ENCODE results near the gene PBX1. TPM values are rescaled to one million over a fixed set of nuclear protein-coding genes. Genes with fewer than 3 reads are reported as not detected.

The PBX1 gene
- total RNA-seq, 1 donor from 2014 or later, result 257 TPM

GRCh38 chr1:164709126-164709525, 150.1 kb downstream of the PBX1 start:
- peak overlapping the region; percentile 60 for H3K4me3 Mint-ChIP-seq
- no peaks in the 10 kb centered on the region for H3K9me3 Mint-ChIP-seq
- H3K4me1 Mint-ChIP-seq (ENCODE audit: unreplicated experiment), result peaks cover 67% of the 10 kb centered on the region
- DNase-seq (ENCODE audit: extremely low spot score, unreplicated experiment), result no peak
- peak overlapping the region; percentile 53 for H3K27ac Mint-ChIP-seq
- TF ChIP-seq, protein P1, sequence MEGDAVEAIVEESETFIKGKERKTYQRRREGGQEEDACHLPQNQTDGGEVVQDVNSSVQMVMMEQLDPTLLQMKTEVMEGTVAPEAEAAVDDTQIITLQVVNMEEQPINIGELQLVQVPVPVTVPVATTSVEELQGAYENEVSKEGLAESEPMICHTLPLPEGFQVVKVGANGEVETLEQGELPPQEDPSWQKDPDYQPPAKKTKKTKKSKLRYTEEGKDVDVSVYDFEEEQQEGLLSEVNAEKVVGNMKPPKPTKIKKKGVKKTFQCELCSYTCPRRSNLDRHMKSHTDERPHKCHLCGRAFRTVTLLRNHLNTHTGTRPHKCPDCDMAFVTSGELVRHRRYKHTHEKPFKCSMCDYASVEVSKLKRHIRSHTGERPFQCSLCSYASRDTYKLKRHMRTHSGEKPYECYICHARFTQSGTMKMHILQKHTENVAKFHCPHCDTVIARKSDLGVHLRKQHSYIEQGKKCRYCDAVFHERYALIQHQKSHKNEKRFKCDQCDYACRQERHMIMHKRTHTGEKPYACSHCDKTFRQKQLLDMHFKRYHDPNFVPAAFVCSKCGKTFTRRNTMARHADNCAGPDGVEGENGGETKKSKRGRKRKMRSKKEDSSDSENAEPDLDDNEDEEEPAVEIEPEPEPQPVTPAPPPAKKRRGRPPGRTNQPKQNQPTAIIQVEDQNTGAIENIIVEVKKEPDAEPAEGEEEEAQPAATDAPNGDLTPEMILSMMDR (conservative IDR thresholded peaks at IDR 0.05), result no peak
- no peaks in the 10 kb centered on the region for H3K27me3 Mint-ChIP-seq
- H3K36me3 Mint-ChIP-seq, result peaks cover 23% of the 10 kb centered on the region

DNA sequence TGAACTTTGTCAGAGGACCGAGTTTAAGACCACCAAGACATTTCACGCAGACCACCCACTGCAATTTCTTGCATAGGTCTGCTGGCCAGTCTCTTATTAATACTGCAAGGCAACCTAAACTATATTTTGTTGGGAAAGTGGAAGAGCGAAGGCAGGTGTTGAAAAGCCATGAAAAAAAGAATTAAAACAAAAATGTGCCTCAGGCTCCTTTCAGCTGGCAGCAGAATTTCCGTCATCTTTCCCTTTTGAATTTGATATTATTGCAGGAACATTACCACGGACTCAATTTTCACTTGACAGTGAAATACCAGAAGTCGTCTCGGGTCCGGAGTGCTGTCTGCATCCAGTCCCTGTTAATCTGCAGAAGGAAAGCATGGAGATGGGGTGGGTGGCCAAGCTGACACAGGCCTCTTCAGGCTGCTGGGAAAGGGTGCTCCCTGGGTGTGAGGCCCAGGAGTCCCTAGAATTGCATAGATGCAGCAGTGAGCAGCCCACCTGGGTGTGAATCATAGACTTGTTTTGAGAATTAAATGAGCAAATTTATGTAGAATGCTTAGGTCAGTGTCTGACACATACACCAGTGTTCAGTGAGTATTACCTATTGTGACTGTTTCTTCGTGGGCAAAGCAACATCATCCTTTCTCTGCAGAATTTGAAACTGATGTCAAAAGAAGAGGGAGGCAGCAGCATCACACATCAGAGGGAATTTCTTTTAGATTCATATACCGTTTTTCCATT, 150.7 kb downstream of the PBX1 start:
- DNase-seq (ENCODE audit: extremely low spot score, unreplicated experiment), result no peak
- Mint-ChIP-seq H3K27ac (peak overlapping the region; percentile 53), H3K4me1 (ENCODE audit: unreplicated experiment) (peaks cover 64% of the 10 kb centered on the region), H3K27me3 (no peaks in the 10 kb centered on the region), H3K36me3 (peaks cover 23% of the 10 kb centered on the region), H3K4me3 (peak overlapping the region; percentile 60), H3K9me3 (no peaks in the 10 kb centered on the region)
- TF ChIP-seq, protein P1 (conservative IDR thresholded peaks at IDR 0.05), result no peak

DNA sequence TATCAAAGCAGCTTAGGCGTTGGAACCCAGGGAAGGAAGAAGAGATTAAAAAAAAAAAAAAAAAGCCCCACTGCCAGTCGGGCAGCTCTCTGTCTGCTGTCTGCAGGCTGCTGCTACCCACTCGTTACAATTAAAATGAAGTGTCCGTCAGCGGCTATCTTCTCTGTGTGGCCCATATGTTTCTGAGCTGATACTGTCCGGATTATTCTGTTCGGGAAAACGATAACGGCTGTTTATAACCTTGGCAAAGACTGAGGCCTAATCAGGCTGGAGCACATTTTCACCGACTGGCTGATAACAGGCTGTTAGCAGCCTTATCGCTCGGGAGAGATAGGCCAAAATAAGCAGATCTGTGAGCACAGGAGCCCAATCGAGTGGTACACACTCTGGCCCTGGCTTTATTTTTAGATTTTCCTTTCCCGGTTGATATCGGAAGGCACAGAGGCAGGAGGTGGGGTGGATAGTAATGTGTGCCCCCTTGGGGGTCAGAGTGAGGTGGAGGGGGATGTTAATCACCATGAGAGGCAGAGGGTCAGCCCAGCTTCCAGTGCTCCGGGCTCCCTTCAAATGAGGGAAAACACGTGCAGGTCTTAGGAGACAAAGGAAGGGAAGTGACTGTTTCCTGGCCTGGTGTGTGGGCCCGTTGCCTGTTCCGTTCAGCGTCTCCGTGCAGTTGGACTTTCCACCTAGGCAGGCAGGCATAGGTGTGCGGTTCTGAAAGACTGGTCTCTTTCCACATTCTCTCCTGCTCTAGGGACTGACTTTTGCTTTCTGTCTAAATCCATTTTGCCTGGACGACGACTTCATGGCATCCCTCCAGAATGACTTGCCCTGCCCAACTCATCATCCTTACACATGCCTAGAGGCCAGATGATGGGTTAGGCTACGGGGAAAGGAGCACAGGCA, 153.4 kb downstream of the PBX1 start:
- Mint-ChIP-seq H3K27ac (peak overlapping the region; percentile 76), H3K4me3 (peak overlapping the region; percentile 18), H3K27me3 (no peaks in the 10 kb centered on the region), H3K9me3 (no peaks in the 10 kb centered on the region), H3K4me1 (ENCODE audit: unreplicated experiment) (peaks cover 58% of the 10 kb centered on the region), H3K36me3 (peaks cover 38% of the 10 kb centered on the region)
- TF ChIP-seq, protein P1 (conservative IDR thresholded peaks at IDR 0.05), result no peak
- no peak for DNase-seq (ENCODE audit: extremely low spot score, unreplicated experiment)

- peaks cover 38% of the 10 kb centered on the region for H3K36me3 Mint-ChIP-seq
- peak overlapping the region; percentile 76 for H3K27ac Mint-ChIP-seq
- peaks cover 52% of the 10 kb centered on the region for H3K4me1 Mint-ChIP-seq (ENCODE audit: unreplicated experiment)
- DNase-seq (ENCODE audit: extremely low spot score, unreplicated experiment), result no peak
- H3K4me3 Mint-ChIP-seq, result no peak overlapping the region
- no peaks in the 10 kb centered on the region for H3K9me3 Mint-ChIP-seq
- TF ChIP-seq, protein P1 (conservative IDR thresholded peaks at IDR 0.05), result no peak
- H3K27me3 Mint-ChIP-seq, result no peaks in the 10 kb centered on the region
These were observed 154.6 kb downstream of the PBX1 start for GRCh38 chr1:164713456-164714207.

- Mint-ChIP-seq H3K36me3 (peaks cover 30% of the 10 kb centered on the region), H3K9me3 (no peaks in the 10 kb centered on the region), H3K27me3 (no peaks in the 10 kb centered on the region), H3K4me1 (ENCODE audit: unreplicated experiment) (peaks cover 50% of the 10 kb centered on the region), H3K4me3 (peak overlapping the region; percentile 14), H3K27ac (peak overlapping the region; percentile 18)
- TF ChIP-seq, protein P1 (conservative IDR thresholded peaks at IDR 0.05), result no peak
- no peak for DNase-seq (ENCODE audit: extremely low spot score, unreplicated experiment)
These were observed 158.2 kb downstream of the PBX1 start for GRCh38 chr1:164716992-164717703.
